Heart left ventricle (tissue), 13 donors: ENCODE results near the gene KRTAP12-4.
"Not testable (repeated sequence)": the region's sequence is repeated elsewhere in the genome, so short reads cannot be mapped to it uniquely, and the experiment has no call there.

Source experiments
- CTCF ChIP-seq, 12 donors: fragments of 200-600 bp; sonication (generic) in 4 of 12; IDR thresholded peaks; one replicate each; pipeline versions ENCODE4 v1.5.0 to v1.8.0; 2018 to 2022; ENCODE audit warnings: antibody characterized with exemption in 12 of 12, mild to moderate bottlenecking in 5 of 12
- POLR2A ChIP-seq, 2 donors: fragments of 450-650 bp; IDR thresholded peaks; one replicate each; pipeline ENCODE4 v1.6.1; 2017; ENCODE audit warnings: antibody characterized with exemption in 2 of 2, mild to moderate bottlenecking in 2 of 2, moderate library complexity in 2 of 2
- donor health status: ischemic (EF 13 %, LVEDD 7.1; RV severe dilation, severe dysfunction).
- donor health status: DM: no; HTN: yes; CAD: no.
- donor health status: DM: no; HTN: no; CAD: no.
- donor health status: ischemic (EF 25% LVEDD 6.9; RV normal size, moderate dysfunction).
- donor health status: ischemic (EF 25% LVEDD 5.7; RV mildly dilated, moderate dysfunction).
- donor health status: ischemic (EF 35%, LVEDD 5.7; RV mildly dilated, moderate dysfunction).
- donor health status: nonischemic (EF 11% LVEDD 7.7; RV severe dilation, severe dysfunction).
- donor health status: DM: yes; HTN: yes; CAD: no.
- donor health status: PGD.
- donor health status: ischemic (EF 29% LVEDD 5.4; RV normal size, mild dysfunction).
- donor health status: nonischemic (EF 23%, LVEDD 6.1; RV moderate dilation, normal function).

- TF ChIP-seq CTCF, POLR2A (IDR thresholded peaks at IDR 0.05): not testable (repeated sequence)
These were observed 27.2 kb downstream of the KRTAP12-4 start for GRCh38 chr21:44627181-44627822.
